HepG2 (cell line): ENCODE data around the gene TGDS. TPM values are rescaled to one million over a fixed set of nuclear protein-coding genes. Genes with fewer than 3 reads are reported as not detected.

Source experiments
- ATAC-seq: fragments of 200-7000 bp; cut with Tn5 transposase; 3 replicates; pipeline ENCODE4 v1.9.1; 2020; ENCODE audit warnings: mild to moderate bottlenecking, moderate library complexity
- BruUV-seq: library from RNA; stranded (reverse); fragments of 400-500 nt; replicated peaks from 2 replicates; lab custom pipeline; 2021; lab: Mats Ljungman, UMichigan
- CTCF ChIA-PET: fragments of 300-600 bp; formaldehyde crosslinking; extraction: SDS; loops from one replicate; lab custom pipeline; 2021; ENCODE audit warnings: low total read pairs, inconsistent platforms, low intra/inter-chr PET ratio; lab: Yijun Ruan, JAX
- POLR2A ChIA-PET: fragments of 350-600 bp; sonication (Branson Sonifier 250); formaldehyde crosslinking; loops from one replicate; lab custom pipeline; 2020; ENCODE audit warnings: antibody characterized with exemption, inconsistent platforms; lab: Yijun Ruan, JAX
- DNase-seq: peaks from one replicate; pipeline ENCODE4 v3.0.0-alpha.2; 2015; ENCODE audit warnings: low spot score
- FAIRE-seq: peaks from 3 replicates; lab custom pipeline; 2011; peaks lifted over from hg19 to GRCh38; lab: Jason Lieb, UNC
- H2AFZ ChIP-seq: one replicate; pipeline ENCODE4 v1.6.1; 2011; ENCODE audit warnings: low read length, inconsistent platforms
- H3K27ac ChIP-seq: fragments of 300-600 bp; 3 replicates; pipeline ENCODE4 v1.8.0; 2011; ENCODE audit warnings: mixed run types, mild to moderate bottlenecking, mixed read lengths, low read length, inconsistent platforms; ENCODE audit not compliant: insufficient read depth; ENCODE audit errors: extremely low read length
- H3K27me3 ChIP-seq, 2 experiments: fragments of 200-600 bp in 1 of 2; 2 replicates in 1 of 2; 3 replicates in 1 of 2; pipeline versions ENCODE4 v1.6.0 to v1.8.0; 2011; ENCODE audit warnings: low read length in 2 of 2, mild to moderate bottlenecking in 2 of 2, moderate library complexity in 2 of 2, inconsistent platforms in 1 of 2; ENCODE audit not compliant: insufficient read depth in 2 of 2, control insufficient read depth in 1 of 2
- H3K36me3 ChIP-seq, 2 experiments: fragments of 200-600 bp in 1 of 2; replicated peaks in 1 of 2; 2 replicates in 1 of 2; 3 replicates in 1 of 2; pipeline versions ENCODE4 v1.5.1 to v1.8.0; 2011; ENCODE audit warnings: low read length in 2 of 2, inconsistent platforms in 1 of 2; ENCODE audit not compliant: insufficient read depth in 2 of 2, control insufficient read depth in 1 of 2
- H3K4me1 ChIP-seq: 2 replicates; pipeline ENCODE4 v1.5.1; 2012; ENCODE audit warnings: low read length, inconsistent platforms; ENCODE audit not compliant: insufficient read depth
- H3K4me2 ChIP-seq: 2 replicates; pipeline ENCODE4 v1.6.0; 2011; ENCODE audit warnings: low read depth, low read length, inconsistent platforms
- H3K4me3 ChIP-seq, 3 experiments: fragments of 200-600 bp in 1 of 3; sonication (generic), shearing (Covaris generic) in 1 of 3; replicated peaks in 1 of 3; 2 replicates each; pipeline ENCODE4 v1.5.1; 2011 to 2016; ENCODE audit warnings: low read length in 3 of 3, inconsistent platforms in 2 of 3, low read depth in 2 of 3, mild to moderate bottlenecking in 2 of 3, control low read depth in 1 of 3, mixed read lengths in 1 of 3; ENCODE audit not compliant: insufficient read depth in 1 of 3
- H3K79me2 ChIP-seq: one replicate; pipeline ENCODE4 v1.6.1; 2011; ENCODE audit warnings: low read length, inconsistent platforms; ENCODE audit not compliant: insufficient read depth
- H3K9ac ChIP-seq: 2 replicates; pipeline ENCODE4 v1.6.0; 2011; ENCODE audit warnings: mild to moderate bottlenecking, low read depth, low read length, inconsistent platforms; ENCODE audit not compliant: insufficient read depth
- H3K9me3 ChIP-seq: 2 replicates; pipeline ENCODE4 v1.5.1; 2012; ENCODE audit warnings: mild to moderate bottlenecking, low read length
- H4K20me1 ChIP-seq: 2 replicates; pipeline ENCODE4 v1.6.0; 2011; ENCODE audit warnings: inconsistent platforms, mild to moderate bottlenecking, low read length, moderate library complexity; ENCODE audit not compliant: insufficient read depth
- CHCHD3 ChIP-seq: sonication (generic); formaldehyde crosslinking; IDR thresholded peaks from 2 replicates; pipeline ENCODE4 v1.8.0; 2022; ENCODE audit warnings: mild to moderate bottlenecking, missing genetic modification reagents, moderate library complexity
- EZH2 ChIP-seq: conservative IDR thresholded peaks from 2 replicates; pipeline ENCODE4 v1.6.1; 2012; ENCODE audit warnings: mild to moderate bottlenecking, low read depth, low read length, moderate library complexity
- GLI4 ChIP-seq: sonication (generic); formaldehyde crosslinking; IDR thresholded peaks from 2 replicates; pipeline ENCODE4 v1.5.1; 2020; ENCODE audit warnings: missing genetic modification reagents, mild to moderate bottlenecking, moderate library complexity, borderline replicate concordance
- GMEB2 ChIP-seq: IDR thresholded peaks from 2 replicates; pipeline ENCODE4 v1.6.1; 2016; ENCODE audit warnings: missing biosample characterization, missing genetic modification reagents, low read depth
- HIC2 ChIP-seq: sonication (generic); formaldehyde crosslinking; IDR thresholded peaks from 2 replicates; pipeline ENCODE4 v1.9.0; 2022; ENCODE audit warnings: low read depth, missing genetic modification reagents
- ZBTB46 ChIP-seq: sonication (generic); formaldehyde crosslinking; IDR thresholded peaks from 2 replicates; pipeline ENCODE4 v1.4.0; 2020; ENCODE audit warnings: mild to moderate bottlenecking, missing genetic modification reagents, borderline replicate concordance
- ZNF18 ChIP-seq: sonication (generic); formaldehyde crosslinking; IDR thresholded peaks from 2 replicates; pipeline ENCODE4 v1.8.0; 2022; ENCODE audit warnings: mild to moderate bottlenecking, missing genetic modification reagents; ENCODE audit not compliant: insufficient replicate concordance
- WGBS: methylation state at CpG from one replicate; pipeline ENCODE4 v1.1.6; 2017; ENCODE audit warnings: low lambda C conversion rate; 5-methylcytosine and 5-hydroxymethylcytosine counted together
- in situ Hi-C: cut with HindIII; loops from 2 replicates; pipeline ENCODE4 v1.10.0; 2017; ENCODE audit warnings: low pct_unique_long_range_greater_than_20kb; ENCODE audit not compliant: extremely low pct_ligation_motif_present
- intact Hi-C: fragments of 100-400 bp; cut with micrococcal nuclease; formaldehyde crosslinking; loops from one replicate; pipeline ENCODE4 v1.10.0; 2022; ENCODE audit not compliant: unreplicated experiment
- polyA plus RNA-seq, 8 experiments: library from polyadenylated mRNA; depleted of rRNA in 3 of 8; stranded (reverse) in 7 of 8; unstranded in 1 of 8; fragments of >200 nt; fragmentation: Illumina TruSeq in 4 of 8; extraction: Trizol in 4 of 8; gene quantifications; 2 replicates each; pipeline versions ENCODE4 v1.2.1 to v1.2.3, GENCODE V29; 2011 to 2016; ENCODE audit warnings: low read depth in 4 of 8, missing spikeins in 1 of 8, mixed read lengths in 1 of 8; ENCODE audit not compliant: insufficient read depth in 1 of 8
- total RNA-seq, 5 experiments: library from RNA; depleted of rRNA; stranded (reverse); fragments of >200 nt; fragmentation: Illumina TruSeq; extraction: Trizol; gene quantifications; 2 replicates each; pipeline ENCODE4 v1.2.3, GENCODE V29; 2016; ENCODE audit warnings: low read depth in 1 of 5

The TGDS gene
- total and polyA plus RNA-seq, 2 of the 13 experiments (the other 11 are each of a cell fraction or from before 2014, with no cell fraction given) = 15.5 to 17.9 TPM

- 96% methylated on average over 7 of the region's 7 CpGs for WGBS
- H3K9me3 ChIP-seq = no peaks in the 10 kb centered on the region
- H3K27ac ChIP-seq = no peak overlapping the region
- no peaks in the 10 kb centered on the region for H4K20me1 ChIP-seq
- H3K27me3 ChIP-seq = no peaks in the 10 kb centered on the region
- no peak for ATAC-seq
- BruUV-seq = no TSS peak
- no peak for FAIRE-seq
- H3K9ac ChIP-seq = no peak overlapping the region
- H3K4me1 ChIP-seq = 0 out of 2 replicates have a peak, but pooled peaks cover 5% of the 10 kb centered on the region
- in situ Hi-C loops (no loop called here), intact Hi-C loops (no loop called here)
- peaks cover 0 to 29% of the 10 kb centered on the region in 2 experiments for H3K36me3 ChIP-seq
- peaks cover 7% of the 10 kb centered on the region for H3K79me2 ChIP-seq
- no peak overlapping the region for H2AFZ ChIP-seq
- H3K4me3 ChIP-seq = no peak overlapping the region
- CTCF ChIA-PET = no interaction called here
- H3K4me2 ChIP-seq = no peak overlapping the region
- POLR2A ChIA-PET = no interaction called here
- no peak for DNase-seq
- TF ChIP-seq GLI4 (CRISPR knock-in tag) (no peak), HIC2 (CRISPR knock-in tag) (no peak), EZH2 (no peak), GMEB2 (CRISPR knock-in tag) (no peak), ZBTB46 (no peak), ZNF18 (CRISPR knock-in tag) (no peak), CHCHD3 (CRISPR knock-in tag) (no peak)
Observed at GRCh38 chr13:94586371-94586770, 9.6 kb downstream of the TGDS start.
